Stomach (tissue), 9 donors: ENCODE results near the gene WIPF2. TPM values are rescaled to one million over a fixed set of nuclear protein-coding genes. Genes with fewer than 3 reads are reported as not detected.
A peak's percentile ranks its signal among the peaks of the same experiment; 100 is the strongest.

Experiments
- DNase-seq, 2 donors: peaks; one replicate each; pipeline versions ENCODE4 v3.0.0 to v3.0.0-alpha.2; 2013 to 2019
- H3K27ac ChIP-seq, 5 donors: fragments of 200-600 bp in 4 of 5; sonication (generic) in 4 of 5; one replicate each; pipeline ENCODE4 v1.5.1; 2013 to 2019; ENCODE audit warnings: mild to moderate bottlenecking in 1 of 5, moderate library complexity in 1 of 5
- H3K27me3 ChIP-seq, 3 donors: fragments of 200-600 bp; sonication (generic); one replicate each; pipeline ENCODE4 v1.5.1; 2017 to 2019; ENCODE audit warnings: mixed run types in 1 of 3
- H3K36me3 ChIP-seq, 4 donors: fragments of 200-600 bp; sonication (generic); 1 replicate in 3 of 4; 2 replicates in 1 of 4; pipeline ENCODE4 v1.5.1; 2016 to 2019
- H3K4me1 ChIP-seq, 4 donors: fragments of 200-600 bp; sonication (generic); one replicate each; pipeline ENCODE4 v1.5.1; 2016 to 2019
- H3K4me3 ChIP-seq, 4 donors: fragments of 200-600 bp; sonication (generic) in 3 of 4; one replicate each; pipeline ENCODE4 v1.5.1; 2016 to 2019; ENCODE audit warnings: mild to moderate bottlenecking in 1 of 4
- H3K9me3 ChIP-seq, 4 donors: fragments of 200-600 bp; sonication (generic); one replicate each; pipeline ENCODE4 v1.5.1; 2016 to 2019
- EP300 ChIP-seq: sonication (generic); formaldehyde crosslinking; IDR thresholded peaks from one replicate; pipeline ENCODE4 v1.6.1; 2017; ENCODE audit warnings: antibody characterized with exemption
- POLR2A ChIP-seq, 4 donors: fragments of 450-650 bp; IDR thresholded peaks; one replicate each; pipeline ENCODE4 v1.6.1; 2016; ENCODE audit warnings: antibody characterized with exemption in 4 of 4, control low read depth in 2 of 4, mild to moderate bottlenecking in 1 of 4, moderate library complexity in 1 of 4
- POLR2AphosphoS5 ChIP-seq, 3 donors: sonication (generic); formaldehyde crosslinking; IDR thresholded peaks; one replicate each; pipeline ENCODE4 v1.6.1; 2016; ENCODE audit warnings: antibody characterized with exemption in 3 of 3
- WGBS, 5 donors: extraction: QIAGEN DNeasy Blood & Tissue Kit in 3 of 5; methylation state at CpG; one replicate each; pipeline versions ENCODE4 v1.1.5 to v1.1.7; 2013 to 2018; 5-methylcytosine and 5-hydroxymethylcytosine counted together
- intact Hi-C: fragments of 100-400 bp; cut with DNase I; formaldehyde crosslinking; loops from one replicate; pipeline ENCODE4 v1.15.1; 2023; ENCODE audit warnings: low total_unique reads
- polyA plus RNA-seq, 3 donors: library from polyadenylated mRNA; stranded (reverse); fragments of 200-250 nt; gene quantifications; one replicate each; pipeline ENCODE4 v1.2.3, GENCODE V29; 2013
- total RNA-seq, 5 donors: library from RNA; depleted of rRNA; stranded (reverse); fragments of >200 nt; gene quantifications; one replicate each; pipeline versions ENCODE4 v1.1.0 to v1.2.3, GENCODE V29; 2014 to 2016
- TF ChIP-seq, protein P1 (sequence below), 7 experiments: fragments of 450-650 bp in 4 of 7; fragments of 200-600 bp in 3 of 7; sonication (generic) in 3 of 7; IDR thresholded peaks; one replicate each; pipeline ENCODE4 v1.5.1; 2016 to 2019; ENCODE audit warnings: antibody characterized with exemption in 7 of 7, control low read depth in 2 of 7, mild to moderate bottlenecking in 1 of 7
- donor health status: healthy with polysubstance abuse.
- donor health status: Bipolar disorder and iron deficiency.
- donor health status: healthy.

Gene WIPF2
- total and polyA plus RNA-seq, 8 donors: 1.4 to 40.6 (median 13.5) TPM

GRCh38 chr17:40188694-40189093 lies 30.4 kb upstream of the WIPF2 start:
- intact Hi-C loops: no loop called here
- Histone ChIP-seq H3K4me3 (no peak overlapping the region), H3K36me3 (peaks cover 0 to 29% (median 13%) of the 10 kb centered on the region in 4 donors), H3K9me3 (no peaks in the 10 kb centered on the region), H3K27ac (no peak overlapping the region), H3K27me3 (no peaks in the 10 kb centered on the region), H3K4me1 (peaks cover 13 to 21% (median 18%) of the 10 kb centered on the region in 4 donors)
- DNase-seq: no peak
- WGBS, 5 donors: 86 to 97% (median 93%) methylated on average over 1 to 6 of the region's 6 CpGs
- no peak for TF ChIP-seq EP300

DNA sequence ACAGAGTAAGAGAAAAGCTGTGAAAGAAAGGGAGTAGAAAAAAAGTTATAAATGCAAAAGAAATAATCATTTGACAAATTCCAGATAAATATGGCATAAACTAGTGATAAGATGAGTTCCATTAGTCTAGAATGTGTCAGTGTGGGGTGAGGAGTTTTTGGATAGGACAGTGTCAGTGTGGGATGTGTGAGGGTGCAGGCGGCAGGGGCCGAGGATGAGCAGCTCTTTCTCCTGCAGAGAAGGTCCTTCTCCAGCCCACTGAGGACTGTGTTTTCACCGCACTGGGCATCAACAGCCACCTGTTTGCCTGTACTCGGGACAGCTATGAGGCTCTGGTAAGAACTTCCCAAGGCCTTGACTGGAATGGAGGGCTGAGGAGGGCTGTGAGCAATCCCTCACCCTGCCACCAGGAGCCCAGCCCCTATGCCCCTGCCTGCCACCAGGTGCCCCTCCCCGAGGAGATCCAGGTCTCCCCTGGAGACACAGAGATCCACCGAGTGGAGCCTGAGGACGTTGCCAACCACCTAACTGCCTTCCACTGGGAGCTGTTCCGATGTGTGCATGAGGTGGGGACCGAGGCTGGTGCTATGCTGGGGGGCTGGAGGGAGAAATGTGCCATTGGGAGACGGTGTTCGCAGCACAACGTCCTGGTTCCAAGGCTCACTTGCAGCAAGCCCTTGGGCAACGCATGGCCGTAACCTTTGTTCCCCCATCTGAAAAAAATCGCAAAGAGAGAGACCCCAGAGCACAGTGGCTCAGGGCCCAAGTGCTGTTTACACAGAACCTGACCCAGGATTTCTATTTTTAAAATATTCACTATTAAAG lies 28.7 kb upstream of the WIPF2 start:
- TF ChIP-seq, protein P1, sequence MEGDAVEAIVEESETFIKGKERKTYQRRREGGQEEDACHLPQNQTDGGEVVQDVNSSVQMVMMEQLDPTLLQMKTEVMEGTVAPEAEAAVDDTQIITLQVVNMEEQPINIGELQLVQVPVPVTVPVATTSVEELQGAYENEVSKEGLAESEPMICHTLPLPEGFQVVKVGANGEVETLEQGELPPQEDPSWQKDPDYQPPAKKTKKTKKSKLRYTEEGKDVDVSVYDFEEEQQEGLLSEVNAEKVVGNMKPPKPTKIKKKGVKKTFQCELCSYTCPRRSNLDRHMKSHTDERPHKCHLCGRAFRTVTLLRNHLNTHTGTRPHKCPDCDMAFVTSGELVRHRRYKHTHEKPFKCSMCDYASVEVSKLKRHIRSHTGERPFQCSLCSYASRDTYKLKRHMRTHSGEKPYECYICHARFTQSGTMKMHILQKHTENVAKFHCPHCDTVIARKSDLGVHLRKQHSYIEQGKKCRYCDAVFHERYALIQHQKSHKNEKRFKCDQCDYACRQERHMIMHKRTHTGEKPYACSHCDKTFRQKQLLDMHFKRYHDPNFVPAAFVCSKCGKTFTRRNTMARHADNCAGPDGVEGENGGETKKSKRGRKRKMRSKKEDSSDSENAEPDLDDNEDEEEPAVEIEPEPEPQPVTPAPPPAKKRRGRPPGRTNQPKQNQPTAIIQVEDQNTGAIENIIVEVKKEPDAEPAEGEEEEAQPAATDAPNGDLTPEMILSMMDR (IDR thresholded peaks at IDR 0.05): peak in 3 of 7 experiments; percentile 18 to 23 (median 23)
- TF ChIP-seq POLR2A (IDR thresholded peaks at IDR 0.05): no peak
- H3K36me3 ChIP-seq: peaks cover 0 to 32% (median 13%) of the 10 kb centered on the region in 4 donors
- no peaks in the 10 kb centered on the region for H3K27me3 ChIP-seq
- H3K9me3 ChIP-seq: no peaks in the 10 kb centered on the region
- intact Hi-C loops: no loop called here
- peak overlapping the region; percentile 55 to 68 (median 62) for H3K4me3 ChIP-seq
- DNase-seq: peak in 1 of 2 donors; percentile 45
- 66 to 78% (median 74%) methylated on average over 14 to 15 of the region's 15 CpGs for WGBS, 5 donors
- peak overlapping the region in 2 of 5 donors; percentile 66 to 79 for H3K27ac ChIP-seq
- H3K4me1 ChIP-seq: peaks cover 13 to 26% (median 18%) of the 10 kb centered on the region in 4 donors

- no peaks in the 10 kb centered on the region for H3K9me3 ChIP-seq
- 1 to 3% (median 1%) methylated on average over 31 to 60 of the region's 60 CpGs for WGBS, 5 donors
- peaks cover 13 to 26% (median 18%) of the 10 kb centered on the region in 4 donors for H3K4me1 ChIP-seq
- H3K27ac ChIP-seq: peak overlapping the region in 4 of 5 donors; percentile 21 to 79 (median 69)
- peak; percentile 76 to 91 for DNase-seq
- peak overlapping the region; percentile 55 to 68 (median 62) for H3K4me3 ChIP-seq
- H3K27me3 ChIP-seq: no peaks in the 10 kb centered on the region
- H3K36me3 ChIP-seq: peaks cover 0 to 32% (median 13%) of the 10 kb centered on the region in 4 donors
- TF ChIP-seq POLR2A (IDR thresholded peaks at IDR 0.05): no peak
- TF ChIP-seq, protein P1 (IDR thresholded peaks at IDR 0.05): peak in 4 of 7 experiments; percentile 43 to 70 (median 67)
- peak in 1 of 3 donors; percentile 48 for TF ChIP-seq POLR2AphosphoS5 (IDR thresholded peaks at IDR 0.05)
- TF ChIP-seq EP300: no peak
- intact Hi-C loops: no loop called here
Measured at GRCh38 chr17:40191237-40192208, 27.6 kb upstream of the WIPF2 start.

DNA sequence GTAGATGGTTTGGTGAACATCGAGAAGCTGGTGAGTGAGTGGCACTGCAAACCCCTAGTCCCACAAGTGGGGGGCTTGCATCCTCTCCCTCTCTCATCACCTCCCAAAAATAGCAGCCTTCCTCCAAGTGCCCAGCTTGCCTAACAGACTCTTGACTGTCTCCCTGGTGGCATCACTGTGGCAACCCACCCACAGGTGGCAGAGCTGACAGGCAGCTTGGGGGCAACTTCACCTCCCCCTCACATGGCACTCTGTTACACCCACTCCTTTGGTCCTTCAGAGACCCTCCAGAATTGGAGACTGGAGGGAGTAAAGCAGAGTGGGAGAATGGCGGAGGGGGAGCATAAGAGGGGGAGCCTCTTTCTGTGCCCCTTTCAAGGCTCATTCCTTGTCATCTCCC lies 26.1 kb upstream of the WIPF2 start:
- TF ChIP-seq POLR2AphosphoS5 (IDR thresholded peaks at IDR 0.05): no peak
- TF ChIP-seq, protein P1 (IDR thresholded peaks at IDR 0.05): no peak
- no peak for TF ChIP-seq POLR2A (IDR thresholded peaks at IDR 0.05)
- TF ChIP-seq EP300: no peak
- intact Hi-C loops: no loop called here
- DNase-seq: no peak

More for the DNA sequence above, 26.1 kb upstream of the WIPF2 start:
- no peaks in the 10 kb centered on the region for H3K27me3 ChIP-seq
- peaks cover 13 to 26% (median 18%) of the 10 kb centered on the region in 4 donors for H3K4me1 ChIP-seq
- H3K4me3 ChIP-seq: no peak overlapping the region
- H3K27ac ChIP-seq: no peak overlapping the region
- no peaks in the 10 kb centered on the region for H3K9me3 ChIP-seq
- H3K36me3 ChIP-seq: peaks cover 0 to 32% (median 13%) of the 10 kb centered on the region in 4 donors
- 89 to 100% (median 99%) methylated on average over 2 of the region's 2 CpGs for WGBS, 5 donors
